Epithelial cell of proximal tubule (primary cell): ENCODE results near the gene OR1I1. TPM values are rescaled to one million over a fixed set of nuclear protein-coding genes. Genes with fewer than 3 reads are reported as not detected.
"Not testable (repeated sequence)": the region's sequence is repeated elsewhere in the genome, so short reads cannot be mapped to it uniquely, and the experiment has no call there.

ENCODE experiments used
- DNase-seq: peaks from one replicate; pipeline ENCODE4 v3.0.0-alpha.2; 2011; ENCODE audit warnings: low read depth
- H3K4me3 ChIP-seq: 2 replicates; pipeline ENCODE4 v1.5.1; 2011; ENCODE audit warnings: low read depth, mild to moderate bottlenecking, low read length
- CTCF ChIP-seq: conservative IDR thresholded peaks from 2 replicates; pipeline ENCODE4 v1.5.1; 2012; ENCODE audit warnings: low read depth, mild to moderate bottlenecking, low read length
- total RNA-seq: library from RNA; depleted of rRNA; stranded (reverse); fragments of >200 nt; gene quantifications from 2 replicates; pipeline ENCODE4 v1.2.3, GENCODE V29; 2015

Gene OR1I1
- total RNA-seq, 1 donor from 2014 or later = not detected

GRCh38 chr19:15047680-15048079 lies 34.3 kb upstream of the OR1I1 start:
- DNase-seq = no peak
- no peak for TF ChIP-seq CTCF
- H3K4me3 ChIP-seq = no peak overlapping the region

- no peak overlapping the region for H3K4me3 ChIP-seq
- no peak for DNase-seq
- TF ChIP-seq CTCF = no peak
Observed at GRCh38 chr19:15048128-15048527, 33.9 kb upstream of the OR1I1 start.

- no peak for DNase-seq
- no peak within 1 kb of the TSS for H3K4me3 ChIP-seq
Observed at GRCh38 chr19:15048885-15049541, 33.0 kb upstream of the OR1I1 start, which contains the start of gene CASP14. TSS of gene CASP14 (plus strand) at chr19:15049480. CDS start at chr19:15052252, 2,772 bp downstream.

GRCh38 chr19:15050639-15051038 lies 31.4 kb upstream of the OR1I1 start:
- no peak overlapping the region for H3K4me3 ChIP-seq
- no peak for TF ChIP-seq CTCF
- no peak for DNase-seq

More at GRCh38 chr19:15048885-15049541, 33.0 kb upstream of the OR1I1 start, which contains the start of gene CASP14:
- TF ChIP-seq CTCF = no peak

GRCh38 chr19:15062036-15062435 lies 20.0 kb upstream of the OR1I1 start:
- DNase-seq = no peak

GRCh38 chr19:15070386-15070785 lies 11.6 kb upstream of the OR1I1 start:
- DNase-seq, H3K4me3 ChIP-seq: not testable (repeated sequence)

More at GRCh38 chr19:15062036-15062435, 20.0 kb upstream of the OR1I1 start:
- no peak for TF ChIP-seq CTCF
- H3K4me3 ChIP-seq = no peak overlapping the region

GRCh38 chr19:15072930-15073647 lies 8.9 kb upstream of the OR1I1 start:
- no peak for DNase-seq
- TF ChIP-seq CTCF = no peak
- H3K4me3 ChIP-seq = no peak overlapping the region
